A549 treated with AZD9567 at 1 μM for 4 hours (cell line): ENCODE data around the gene TMEM184B. TPM values are rescaled to one million over a fixed set of nuclear protein-coding genes. Genes with fewer than 3 reads are reported as not detected.

ENCODE experiments used
- total RNA-seq: library from RNA; stranded (reverse); fragments of 200-300 nt; extraction: Qiagen RNA extraction; gene quantifications from 5 replicates; pipeline ENCODE4 v1.2.3, GENCODE V29; 2022; ENCODE audit not compliant: insufficient read depth

The TMEM184B gene
- 39.3 to 54.9 TPM (median 51.4 TPM) in 5 replicates for total RNA-seq

GRCh38 chr22:38272373-38273134 lies at the start of gene TMEM184B:
TMEM184B (minus strand) TSS chr22:38273010; CDS start chr22:38247961, 25,049 bp downstream.

GRCh38 chr22:38317122-38317994 lies 44.5 kb upstream of the TMEM184B start, which contains the start of gene CSNK1E:
CSNK1E (minus strand) TSS chr22:38317433; CDS start chr22:38314157, 3,276 bp downstream.

DNA sequence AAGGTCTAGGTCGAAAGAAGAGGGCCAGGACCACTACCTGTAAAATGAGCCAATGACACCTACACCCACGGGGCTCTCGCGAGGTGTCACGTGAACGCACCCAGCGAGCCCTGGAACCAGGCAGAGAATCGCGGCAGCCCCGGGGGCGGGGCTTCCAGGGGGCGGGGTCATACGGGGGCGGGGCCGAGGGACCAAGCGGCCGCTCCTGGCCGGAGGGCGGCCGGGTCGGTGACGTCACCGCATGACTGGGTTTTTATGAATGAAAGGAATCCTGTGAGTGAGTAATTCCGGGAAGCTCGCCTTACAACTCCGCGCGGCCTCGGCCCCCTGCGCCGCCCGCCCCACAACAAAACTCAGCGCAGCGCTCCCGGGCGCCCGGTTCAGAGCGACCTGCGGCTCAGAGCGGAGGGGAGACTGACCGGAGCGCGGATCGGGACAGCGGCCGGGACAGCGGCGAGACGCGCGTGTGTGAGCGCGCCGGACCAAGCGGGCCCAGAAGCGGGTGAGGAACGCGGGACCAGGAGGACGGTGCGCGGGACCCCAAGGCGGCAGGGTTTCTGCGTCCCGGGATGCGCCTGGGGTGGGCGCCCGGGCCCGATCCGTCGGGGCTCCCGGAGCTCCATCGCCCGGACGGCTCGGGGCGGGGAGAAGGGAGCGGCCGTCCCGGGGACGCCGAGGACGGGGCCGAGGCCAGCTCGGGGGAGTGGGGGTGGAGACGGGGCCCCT lies 70.9 kb downstream of the TMEM184B start, which contains the start of gene MAFF:
Gene MAFF (plus strand): TSS at position 284 of the 726 bp plus-strand sequence. CDS start 11,860 bp downstream, outside the sequence.

GRCh38 chr22:38181453-38182200 lies 91.2 kb downstream of the TMEM184B start, which contains the start of gene PLA2G6:
PLA2G6 (minus strand) TSS chr22:38181830; CDS start chr22:38169426, 12,404 bp downstream.

Other genes with a start within 250 kb of the TMEM184B start
- 10.1 to 14.1 TPM (median 11.3 TPM) in 5 replicates for gene PICK1, start 215.6 kb downstream of the TMEM184B start, total RNA-seq
- not detected in 5 replicates for gene SLC16A8, start 188.8 kb downstream of the TMEM184B start, total RNA-seq
- 2.6 to 6.9 TPM (median 6.2 TPM) in 5 replicates for gene BAIAP2L2, start 162.3 kb downstream of the TMEM184B start, total RNA-seq
- 3.2 to 5.0 TPM (median 3.7 TPM) in 4 of 5 replicates, not detected in the other for gene PLA2G6, start 91.2 kb downstream of the TMEM184B start, total RNA-seq
- gene MAFF, start 71.0 kb downstream of the TMEM184B start, total RNA-seq = 17.8 to 25.2 TPM (median 19.2 TPM) in 5 replicates
- gene CSNK1E, start 44.4 kb upstream of the TMEM184B start, total RNA-seq = 62.6 to 100 TPM (median 97.0 TPM) in 5 replicates
- 0.37 to 0.71 TPM (median 0.52 TPM) in 4 of 5 replicates, not detected in the other for gene KCNJ4, start 182.2 kb upstream of the TMEM184B start, total RNA-seq
- gene KDELR3, start 195.1 kb upstream of the TMEM184B start, total RNA-seq = 16.2 to 22.1 TPM (median 19.3 TPM) in 5 replicates
- 85.8 to 110 TPM (median 87.2 TPM) in 5 replicates for gene DDX17, start 233.3 kb upstream of the TMEM184B start, total RNA-seq